Upper lobe of right lung (tissue), 1 donor: ENCODE results near the gene CHSY1. TPM values are rescaled to one million over a fixed set of nuclear protein-coding genes. Genes with fewer than 3 reads are reported as not detected.

Source experiments
- ATAC-seq: fragments of 200-7000 bp; cut with Tn5 transposase; one replicate; pipeline ENCODE4 v1.9.1; 2020; ENCODE audit warnings: mild to moderate bottlenecking, moderate library complexity
- DNase-seq: peaks from one replicate; pipeline ENCODE4 v3.0.0-alpha.2; 2020
- H3K27ac ChIP-seq: fragments of 200-600 bp; one replicate; pipeline ENCODE4 v1.8.0; 2022
- H3K27me3 ChIP-seq: fragments of 200-600 bp; one replicate; pipeline ENCODE4 v1.8.0; 2022; ENCODE audit warnings: mild to moderate bottlenecking
- H3K36me3 ChIP-seq: fragments of 200-600 bp; one replicate; pipeline ENCODE4 v1.8.0; 2022
- H3K4me1 ChIP-seq: fragments of 200-600 bp; one replicate; pipeline ENCODE4 v1.8.0; 2022
- H3K4me3 ChIP-seq: fragments of 200-600 bp; one replicate; pipeline ENCODE4 v1.8.0; 2022; ENCODE audit warnings: mild to moderate bottlenecking
- H3K9me3 ChIP-seq: fragments of 200-600 bp; one replicate; pipeline ENCODE4 v1.8.0; 2022
- intact Hi-C: fragments of 100-400 bp; cut with DNase I; formaldehyde crosslinking; loops from one replicate; pipeline ENCODE4 v1.11.0; 2022
- total RNA-seq: library from RNA; stranded (reverse); fragmentation: NEBNext Ultra II Directional; extraction: Animal tissue kit (Norgen Biotek cat#: 25700); gene quantifications from one replicate; pipeline ENCODE4 v1.2.1, GENCODE V29; 2021
- TF ChIP-seq, protein P1 (sequence below): fragments of 200-600 bp; IDR thresholded peaks from one replicate; pipeline ENCODE4 v1.8.0; 2022; ENCODE audit warnings: antibody characterized with exemption
- donor health status: DM: no; HTN: yes; CAD: no; lungs with severe emphysema.

Gene CHSY1
- total RNA-seq, 1 donor from 2014 or later = 40.6 TPM

DNA sequence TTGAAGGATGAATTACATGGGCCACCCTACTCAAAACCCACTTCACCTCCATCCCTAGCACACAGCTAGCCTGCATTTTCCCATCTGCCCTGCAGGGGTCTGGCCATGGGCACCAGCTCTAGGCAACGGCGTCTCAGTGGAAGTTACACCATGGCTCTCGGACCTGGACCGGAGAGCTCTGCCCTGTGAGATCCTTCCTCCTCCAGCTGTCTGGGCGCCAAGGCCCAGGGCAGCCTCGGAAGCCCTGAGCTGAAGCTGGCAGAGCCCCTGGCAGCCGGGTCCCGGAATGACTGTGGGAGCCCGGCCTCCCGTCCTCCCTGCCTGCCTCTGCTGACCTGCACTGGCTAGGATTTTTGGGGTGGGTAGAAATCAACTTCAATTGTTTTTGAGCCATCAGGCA is 98.9 kb downstream of the CHSY1 start:
- DNase-seq = no peak

DNA sequence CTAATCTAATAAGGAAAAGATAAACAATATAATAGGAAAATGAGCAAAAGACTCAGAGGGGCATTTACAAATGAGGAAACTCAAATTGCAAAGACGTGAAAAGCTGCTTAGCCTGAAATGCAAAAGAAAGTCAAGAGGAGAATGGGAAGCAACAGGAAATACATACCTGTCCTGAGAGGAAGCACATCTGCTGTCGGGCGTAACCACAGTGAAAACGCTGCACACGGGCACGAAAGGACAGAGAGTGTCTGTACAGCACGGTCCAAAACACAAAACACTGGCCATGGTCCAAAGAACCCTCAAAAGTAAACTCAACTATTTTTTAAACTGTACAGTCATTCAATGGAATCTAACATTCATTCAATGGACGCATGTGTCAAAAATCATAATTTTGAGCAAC is 100.6 kb downstream of the CHSY1 start:
- intact Hi-C loops = no loop called here
- no peak for DNase-seq
- TF ChIP-seq, protein P1, sequence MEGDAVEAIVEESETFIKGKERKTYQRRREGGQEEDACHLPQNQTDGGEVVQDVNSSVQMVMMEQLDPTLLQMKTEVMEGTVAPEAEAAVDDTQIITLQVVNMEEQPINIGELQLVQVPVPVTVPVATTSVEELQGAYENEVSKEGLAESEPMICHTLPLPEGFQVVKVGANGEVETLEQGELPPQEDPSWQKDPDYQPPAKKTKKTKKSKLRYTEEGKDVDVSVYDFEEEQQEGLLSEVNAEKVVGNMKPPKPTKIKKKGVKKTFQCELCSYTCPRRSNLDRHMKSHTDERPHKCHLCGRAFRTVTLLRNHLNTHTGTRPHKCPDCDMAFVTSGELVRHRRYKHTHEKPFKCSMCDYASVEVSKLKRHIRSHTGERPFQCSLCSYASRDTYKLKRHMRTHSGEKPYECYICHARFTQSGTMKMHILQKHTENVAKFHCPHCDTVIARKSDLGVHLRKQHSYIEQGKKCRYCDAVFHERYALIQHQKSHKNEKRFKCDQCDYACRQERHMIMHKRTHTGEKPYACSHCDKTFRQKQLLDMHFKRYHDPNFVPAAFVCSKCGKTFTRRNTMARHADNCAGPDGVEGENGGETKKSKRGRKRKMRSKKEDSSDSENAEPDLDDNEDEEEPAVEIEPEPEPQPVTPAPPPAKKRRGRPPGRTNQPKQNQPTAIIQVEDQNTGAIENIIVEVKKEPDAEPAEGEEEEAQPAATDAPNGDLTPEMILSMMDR = no peak
- no peak for ATAC-seq
- Histone ChIP-seq H3K36me3 (no peaks in the 10 kb centered on the region), H3K27me3 (no peaks in the 10 kb centered on the region), H3K4me1 (no peaks in the 10 kb centered on the region), H3K27ac (no peak overlapping the region), H3K9me3 (no peaks in the 10 kb centered on the region), H3K4me3 (no peak overlapping the region)

More for the DNA sequence above, 98.9 kb downstream of the CHSY1 start:
- H3K27me3 ChIP-seq = no peaks in the 10 kb centered on the region
- H3K4me3 ChIP-seq = no peak overlapping the region
- no peaks in the 10 kb centered on the region for H3K4me1 ChIP-seq
- peak; percentile 51 for ATAC-seq
- intact Hi-C loops = no loop called here
- no peaks in the 10 kb centered on the region for H3K36me3 ChIP-seq
- TF ChIP-seq, protein P1 = peak; percentile 35
- no peaks in the 10 kb centered on the region for H3K9me3 ChIP-seq
- no peak overlapping the region for H3K27ac ChIP-seq

DNA sequence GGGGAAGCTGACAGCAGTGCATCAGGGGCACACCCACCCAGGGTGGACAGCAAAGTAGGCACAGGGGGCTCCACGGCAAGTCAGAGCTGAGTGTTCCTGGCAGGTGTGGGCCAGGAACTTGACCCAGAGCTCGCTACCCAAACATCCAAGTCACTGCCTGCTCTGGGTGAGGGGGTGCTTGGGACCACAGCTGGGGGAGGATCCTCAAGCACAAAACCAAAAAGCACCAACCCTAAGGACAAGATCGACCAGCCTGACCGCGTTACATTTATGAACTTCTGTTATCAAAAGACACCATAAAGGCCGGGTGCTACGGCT is 101.2 kb downstream of the CHSY1 start:
- H3K9me3 ChIP-seq = no peaks in the 10 kb centered on the region
- H3K4me3 ChIP-seq = no peak overlapping the region
- intact Hi-C loops = no loop called here
- no peaks in the 10 kb centered on the region for H3K36me3 ChIP-seq
- H3K4me1 ChIP-seq = no peaks in the 10 kb centered on the region
- TF ChIP-seq, protein P1 = no peak
- no peaks in the 10 kb centered on the region for H3K27me3 ChIP-seq
- DNase-seq (no peak), ATAC-seq (no peak)
- no peak overlapping the region for H3K27ac ChIP-seq

DNA sequence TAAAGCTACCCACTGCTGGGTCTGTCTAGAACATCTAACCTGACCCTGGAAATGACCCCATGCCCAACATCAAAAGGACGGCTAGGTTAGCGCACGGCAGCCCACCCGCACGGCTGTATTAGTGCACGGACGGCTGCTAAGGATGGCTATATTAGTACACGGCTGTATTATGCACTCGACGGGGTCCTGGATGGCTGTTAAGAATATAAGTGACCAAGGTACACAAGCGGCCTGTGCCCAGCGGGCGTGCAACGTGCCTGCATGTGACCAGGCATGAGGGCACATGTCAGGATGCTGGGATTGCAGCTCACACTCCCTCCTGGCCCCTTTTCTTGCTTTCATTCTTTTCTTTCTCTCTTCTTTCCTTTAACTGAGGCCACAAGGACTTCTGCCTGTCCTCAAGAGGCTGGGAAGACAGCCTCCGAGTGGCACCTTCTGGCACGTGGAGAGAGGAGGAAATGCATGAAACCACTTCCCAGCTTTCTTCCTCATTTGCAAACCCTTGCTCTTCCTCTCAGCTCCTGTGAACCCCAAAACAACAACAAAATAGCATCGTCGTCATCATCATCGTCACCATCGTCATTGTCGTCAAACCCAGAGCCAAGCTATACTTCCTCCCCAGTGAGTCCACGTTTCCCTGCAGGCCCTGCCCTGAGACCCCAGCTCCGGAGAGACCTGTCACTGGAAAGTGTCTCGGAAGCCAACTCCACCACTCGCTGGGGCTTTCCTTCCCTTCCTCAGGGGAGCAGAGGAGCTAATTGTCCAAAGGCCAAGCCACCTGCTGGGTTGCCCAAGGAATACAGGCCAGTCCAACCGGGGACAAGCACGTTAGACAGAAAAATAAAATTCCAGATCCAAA is 101.8 kb downstream of the CHSY1 start:
- Histone ChIP-seq H3K4me3 (no peak overlapping the region), H3K27ac (no peak overlapping the region), H3K4me1 (no peaks in the 10 kb centered on the region), H3K9me3 (no peaks in the 10 kb centered on the region), H3K27me3 (no peaks in the 10 kb centered on the region), H3K36me3 (no peaks in the 10 kb centered on the region)
- DNase-seq = no peak
- TF ChIP-seq, protein P1 = no peak
- intact Hi-C loops = no loop called here
- peak; percentile 23 for ATAC-seq

DNA sequence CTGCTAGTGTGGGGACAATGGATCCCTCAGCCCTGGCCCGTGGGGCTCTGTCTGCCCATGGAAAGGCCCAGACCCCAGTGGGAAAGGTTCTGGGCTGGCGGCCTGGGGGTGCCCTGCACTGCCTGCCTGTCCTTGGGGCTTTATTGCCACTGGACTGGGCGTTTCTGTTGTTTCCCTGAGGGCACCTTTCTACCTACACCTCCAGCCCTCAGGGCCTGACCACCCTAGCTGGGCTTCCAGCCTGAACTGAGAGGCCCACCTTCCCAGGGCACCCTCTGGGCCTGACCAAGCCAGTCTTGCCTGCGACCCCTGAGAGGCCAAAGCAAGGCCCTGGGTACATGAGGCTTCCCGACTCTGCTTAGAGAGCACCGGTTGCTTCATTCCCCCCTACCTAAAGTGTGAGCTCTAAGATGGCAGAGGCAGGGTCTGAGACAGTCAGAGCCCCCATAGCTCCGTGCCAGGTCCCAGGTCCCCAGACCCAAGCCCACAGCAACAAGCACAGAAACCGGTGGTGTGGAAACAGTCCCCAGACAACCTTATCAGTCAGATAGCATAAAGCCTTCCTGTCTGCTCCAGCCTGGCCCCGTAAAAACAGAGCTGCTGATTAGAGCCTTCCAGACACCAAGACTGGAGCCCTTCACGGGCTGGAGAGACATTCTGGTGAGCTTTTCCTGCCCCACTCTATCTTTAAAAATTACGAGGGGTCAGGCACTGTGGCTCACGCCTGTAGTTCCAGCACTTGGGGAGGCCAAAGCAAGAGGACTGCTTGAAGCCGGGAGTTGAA is 102.8 kb downstream of the CHSY1 start:
- no peaks in the 10 kb centered on the region for H3K36me3 ChIP-seq
- DNase-seq = no peak
- ATAC-seq = peak; percentile 5
- no peak overlapping the region for H3K4me3 ChIP-seq
- intact Hi-C loops = no loop called here
- H3K27ac ChIP-seq = no peak overlapping the region
- H3K4me1 ChIP-seq = no peaks in the 10 kb centered on the region
- no peaks in the 10 kb centered on the region for H3K27me3 ChIP-seq
- H3K9me3 ChIP-seq = no peaks in the 10 kb centered on the region
- TF ChIP-seq, protein P1 = no peak
